ENCODE results near the gene GAS2L3.
"Not testable (repeated sequence)": the region's sequence is repeated elsewhere in the genome, so short reads cannot be mapped to it uniquely, and the experiment has no call there.

GAS2L3 gene

DNA sequence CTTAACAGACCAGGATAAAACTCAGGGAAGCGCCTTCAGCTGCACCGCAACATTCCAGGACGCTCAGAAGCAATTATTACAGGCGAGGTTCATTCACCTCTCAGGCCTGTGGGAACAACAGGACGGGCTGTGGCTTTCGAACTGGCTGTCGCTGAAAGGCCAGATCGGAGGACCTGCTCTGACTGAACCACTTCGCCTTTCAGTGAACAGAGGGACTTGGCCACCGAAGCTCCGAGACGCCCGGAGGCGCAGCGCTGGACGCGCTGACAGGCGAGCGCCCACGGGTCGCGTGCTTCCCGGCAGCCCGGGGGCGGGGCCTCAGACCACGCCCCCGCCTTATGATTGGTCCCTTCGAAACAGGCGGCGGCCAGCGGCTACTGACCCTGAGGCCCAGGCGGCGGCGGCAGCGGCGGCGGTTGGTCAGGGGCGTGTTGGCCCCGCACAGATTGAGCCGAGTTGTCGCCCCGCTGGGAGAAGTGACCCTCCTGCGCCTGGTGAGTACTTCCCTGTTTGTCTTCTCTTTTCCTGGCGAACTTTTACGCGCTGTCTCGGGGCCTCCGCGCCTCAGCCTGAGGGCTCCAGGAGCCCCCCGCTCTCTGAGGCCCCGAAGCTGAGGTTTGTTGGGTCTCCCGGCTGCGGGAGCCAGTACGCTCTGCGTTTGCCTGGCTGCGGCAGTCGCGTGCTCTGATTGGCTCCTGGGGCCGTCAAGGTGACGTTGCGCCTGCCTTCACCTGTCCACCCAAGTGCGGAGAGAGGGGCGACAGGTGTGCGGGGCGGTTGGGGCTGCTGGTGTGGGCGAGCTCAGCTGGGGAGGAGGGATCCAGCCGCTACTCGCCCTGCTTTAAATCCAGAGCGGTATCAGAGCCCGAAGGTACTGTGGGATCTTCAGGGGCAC, at the start of gene GAS2L3:
Gene GAS2L3, plus strand, starts transcription at position 393 of the 895 bp plus-strand sequence. CDS start 21,221 bp downstream, outside the sequence.
- DNase-seq, result peak; percentile 85

DNA sequence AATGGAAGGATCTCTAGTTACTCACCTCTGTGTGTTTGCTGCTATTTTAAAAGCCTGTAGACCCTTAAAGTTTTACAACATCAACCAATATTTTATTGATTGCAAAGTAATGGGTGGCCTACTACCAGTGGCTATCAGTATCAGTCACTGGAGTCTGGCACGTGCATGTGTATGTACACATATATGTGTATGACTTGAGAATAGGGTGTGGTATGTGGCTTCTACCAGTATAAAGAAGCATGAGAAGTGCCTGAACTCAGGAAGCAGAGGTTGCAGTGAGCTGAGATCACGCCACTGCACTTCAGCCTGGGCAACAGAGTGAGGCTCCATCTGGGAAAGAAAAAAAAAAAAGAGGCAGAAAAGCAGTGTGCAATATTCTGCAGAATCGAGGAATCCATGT, 45.5 kb upstream of the GAS2L3 start:
- DNase-seq, result no peak

GRCh38 chr12:100528471-100529127, 44.9 kb upstream of the GAS2L3 start:
- DNase-seq, result no peak

- no peak for DNase-seq
These were observed 43.6 kb upstream of the GAS2L3 start for GRCh38 chr12:100529756-100530350.

- no peak for DNase-seq
These were observed 40.1 kb upstream of the GAS2L3 start for GRCh38 chr12:100533376-100533775.

- no peak for DNase-seq
These were observed 38.8 kb upstream of the GAS2L3 start for GRCh38 chr12:100534625-100535227.

- DNase-seq, result no peak
These were observed 34.3 kb upstream of the GAS2L3 start for GRCh38 chr12:100539202-100539601.

DNA sequence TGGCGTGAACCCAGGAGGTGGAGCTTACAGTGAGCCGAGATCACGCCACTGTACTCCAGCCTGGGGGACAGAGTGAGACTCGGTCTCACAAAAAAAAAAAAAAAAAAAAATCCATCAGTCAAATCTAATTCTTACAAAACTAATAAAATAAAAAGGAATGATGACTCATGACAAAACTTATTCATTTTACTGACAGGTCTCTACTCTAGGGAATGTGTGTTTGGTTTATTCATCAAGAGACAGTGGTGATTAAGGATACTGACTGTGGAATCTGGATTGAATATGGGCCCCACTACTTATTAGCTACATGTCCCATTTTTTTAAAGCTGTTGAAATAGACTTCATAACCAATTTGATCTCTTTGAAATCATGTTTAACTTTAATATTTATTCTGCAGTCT, 29.3 kb upstream of the GAS2L3 start:
- DNase-seq, result no peak

- DNase-seq, result no peak
These were observed 28.4 kb upstream of the GAS2L3 start for GRCh38 chr12:100545092-100545491.

GRCh38 chr12:100553936-100554335, 19.5 kb upstream of the GAS2L3 start:
- no peak for DNase-seq

GRCh38 chr12:100554608-100555077, 18.8 kb upstream of the GAS2L3 start:
- DNase-seq, result peak; percentile 46

DNA sequence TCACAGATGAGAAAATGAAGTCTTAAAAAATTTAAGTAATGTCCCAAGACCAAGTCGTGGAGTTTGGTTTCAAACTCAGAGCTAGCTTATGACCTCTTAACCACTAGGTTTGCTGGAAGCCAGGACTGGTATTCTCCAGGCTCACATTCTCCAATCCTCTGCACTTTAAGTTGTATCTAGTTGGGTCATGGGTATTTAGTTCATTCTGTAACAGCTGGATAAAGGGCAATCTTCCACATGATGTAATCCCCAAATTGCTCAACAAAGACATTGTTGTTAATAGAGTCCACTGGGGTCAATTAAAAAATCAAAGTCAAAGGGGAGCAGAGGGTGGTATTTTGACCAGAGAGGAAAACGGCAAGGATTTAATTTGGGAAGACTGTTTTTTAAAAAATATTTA, 17.8 kb upstream of the GAS2L3 start:
- no peak for DNase-seq

- DNase-seq, result no peak
These were observed 16.1 kb upstream of the GAS2L3 start for GRCh38 chr12:100557357-100557756.

DNA sequence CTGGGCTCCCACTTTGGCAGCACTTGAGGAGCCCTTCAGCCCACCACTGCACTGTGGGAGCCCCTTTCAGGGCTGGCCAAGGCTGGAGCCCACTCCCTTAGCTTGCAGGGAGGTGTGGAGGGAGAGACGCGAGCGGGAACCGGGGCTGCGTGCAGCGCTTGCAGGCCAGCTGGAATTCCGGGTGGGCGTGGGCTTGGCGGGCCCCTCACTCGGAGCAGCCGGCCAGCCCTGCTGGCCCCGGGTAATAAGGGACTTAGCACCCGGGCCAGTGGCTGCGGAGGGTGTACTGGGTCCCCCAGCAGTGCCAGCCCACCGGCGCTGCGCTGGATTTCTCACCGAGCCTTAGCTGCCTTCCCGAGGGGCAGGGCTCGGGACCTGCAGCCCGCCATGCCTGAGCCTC, 14.2 kb upstream of the GAS2L3 start:
- DNase-seq, result not testable (repeated sequence)

DNA sequence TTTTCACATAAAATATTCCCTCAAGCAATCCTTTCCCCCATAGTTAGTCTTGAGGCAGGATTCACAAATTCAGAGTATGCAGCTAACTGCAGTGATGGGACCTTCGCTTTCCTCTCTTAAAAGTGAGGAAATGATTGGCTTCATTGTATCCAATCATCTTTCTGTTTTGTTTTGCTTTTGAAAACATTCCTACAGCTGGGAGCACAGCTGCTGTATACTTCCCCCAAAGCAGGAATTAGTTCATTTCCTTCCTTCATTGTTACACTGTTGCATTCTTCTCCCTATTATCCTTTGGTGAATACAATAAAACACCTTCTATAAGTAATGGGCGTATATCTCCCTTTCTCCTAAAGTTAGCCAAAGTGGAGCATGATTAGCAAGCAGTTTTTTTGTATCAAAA, 9.4 kb upstream of the GAS2L3 start:
- DNase-seq, result no peak

DNA sequence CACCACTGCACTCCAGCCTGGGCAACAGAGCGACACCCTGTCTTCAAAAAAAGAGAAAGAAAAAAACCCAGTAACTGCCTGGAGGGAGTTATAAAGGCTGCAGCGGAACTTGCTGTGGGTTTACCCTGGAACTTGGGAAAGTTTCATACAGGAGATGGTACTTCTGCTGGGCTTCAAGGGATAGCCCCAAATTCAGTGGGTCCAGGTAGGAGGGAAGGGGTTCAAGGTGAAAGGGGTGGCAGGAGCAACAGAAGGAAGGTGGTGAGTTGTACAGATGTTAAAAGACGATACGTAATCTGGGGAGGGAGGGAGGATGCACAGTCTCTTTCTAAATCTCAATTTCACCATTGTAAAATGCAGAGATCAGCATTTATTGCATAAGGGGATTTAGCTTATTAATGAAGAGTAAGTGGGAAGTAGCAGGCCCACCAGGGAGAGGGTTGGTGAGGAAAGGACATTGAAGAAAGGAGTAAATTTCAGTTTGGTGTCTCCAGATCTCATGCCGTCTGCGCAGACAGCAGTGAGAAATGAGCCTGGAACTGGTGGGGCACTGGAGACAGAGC, 8.5 kb upstream of the GAS2L3 start:
- DNase-seq, result no peak

DNA sequence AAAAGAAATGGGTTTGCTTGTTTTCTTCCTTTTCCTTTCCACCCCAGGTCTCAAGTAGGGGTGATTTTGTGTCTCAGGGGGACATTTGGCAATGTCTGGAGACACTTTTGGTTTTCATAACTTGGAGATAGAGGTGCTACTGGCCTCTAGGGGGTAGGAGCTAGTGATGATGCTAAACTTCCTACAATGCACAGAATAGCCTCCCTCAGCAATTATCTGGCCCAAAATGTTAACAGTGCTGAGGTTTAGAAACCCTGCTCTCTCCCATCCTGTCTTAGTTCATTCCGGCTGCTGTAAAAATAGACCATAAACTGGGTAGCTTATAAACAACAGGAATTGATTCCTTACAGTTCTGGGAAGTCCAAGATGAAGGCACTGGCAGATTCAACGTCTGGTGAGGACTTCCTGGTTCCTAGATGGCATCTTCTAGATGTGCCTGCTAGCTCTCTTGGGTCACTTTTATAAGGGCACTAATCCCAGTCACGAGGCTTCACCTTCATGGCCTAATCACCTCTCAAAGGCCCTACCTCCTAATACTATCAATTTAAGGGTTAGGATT, 7.4 kb upstream of the GAS2L3 start:
- DNase-seq, result no peak

- DNase-seq, result no peak
These were observed 6.4 kb upstream of the GAS2L3 start for GRCh38 chr12:100566887-100567637.

- no peak for DNase-seq
These were observed 5.5 kb upstream of the GAS2L3 start for GRCh38 chr12:100567945-100568344.

- no peak for DNase-seq
These were observed 1.3 kb upstream of the GAS2L3 start for GRCh38 chr12:100572184-100572583.

DNA sequence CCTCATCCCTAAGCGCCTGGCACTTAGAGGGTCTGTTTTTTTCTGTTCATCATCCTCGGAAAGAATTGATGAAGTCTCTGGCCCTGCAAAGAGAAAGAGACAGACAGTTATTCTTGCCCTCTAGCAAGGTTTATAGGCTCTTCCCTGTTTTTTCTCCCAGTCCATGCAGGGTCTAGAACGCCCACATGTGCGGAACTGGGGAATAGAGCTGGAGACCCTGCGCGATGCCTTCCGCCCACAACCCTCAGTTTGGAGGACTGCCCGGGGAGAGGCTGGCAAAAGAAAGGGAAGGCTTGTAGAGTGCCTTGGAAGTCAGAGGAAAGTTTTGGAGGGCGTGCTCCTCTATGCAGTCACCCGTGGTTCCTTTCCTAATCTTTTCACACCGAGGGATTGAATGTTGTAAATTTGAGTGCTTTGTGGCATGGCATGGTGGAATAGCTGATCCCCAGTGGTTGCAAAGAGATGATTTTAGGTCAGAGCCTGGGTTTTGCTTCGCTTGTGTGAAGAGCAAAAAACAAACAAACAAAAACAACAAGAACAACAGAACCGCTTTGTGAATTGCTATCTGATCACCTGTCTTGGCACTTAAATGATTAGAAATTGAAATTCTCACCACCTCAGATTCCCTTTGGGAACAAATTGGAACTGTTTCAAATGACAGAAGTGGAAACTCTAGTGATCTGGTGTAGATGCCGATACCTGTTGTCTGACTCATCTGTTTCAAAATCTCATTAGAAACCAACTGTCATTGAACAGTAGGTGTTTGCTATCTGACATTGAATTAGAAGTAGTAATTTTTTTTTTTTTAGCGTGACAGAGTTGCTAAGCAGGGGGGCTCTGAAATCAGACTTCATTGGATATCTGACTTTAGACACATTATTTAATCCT, 947 bp downstream of the GAS2L3 start:
- DNase-seq, result peak; percentile 37
